HG03442 (cell line): ENCODE results near the gene KRTAP12-3.
"Not testable (repeated sequence)": the region's sequence is repeated elsewhere in the genome, so short reads cannot be mapped to it uniquely, and the experiment has no call there.

Experiments
- ATAC-seq: cut with Tn5 transposase; IDR thresholded peaks from one replicate; pipeline ENCODE4 v1.9.1; 2021; ENCODE audit warnings: mild to moderate bottlenecking, moderate library complexity; ENCODE audit not compliant: unreplicated experiment

KRTAP12-3 gene

DNA sequence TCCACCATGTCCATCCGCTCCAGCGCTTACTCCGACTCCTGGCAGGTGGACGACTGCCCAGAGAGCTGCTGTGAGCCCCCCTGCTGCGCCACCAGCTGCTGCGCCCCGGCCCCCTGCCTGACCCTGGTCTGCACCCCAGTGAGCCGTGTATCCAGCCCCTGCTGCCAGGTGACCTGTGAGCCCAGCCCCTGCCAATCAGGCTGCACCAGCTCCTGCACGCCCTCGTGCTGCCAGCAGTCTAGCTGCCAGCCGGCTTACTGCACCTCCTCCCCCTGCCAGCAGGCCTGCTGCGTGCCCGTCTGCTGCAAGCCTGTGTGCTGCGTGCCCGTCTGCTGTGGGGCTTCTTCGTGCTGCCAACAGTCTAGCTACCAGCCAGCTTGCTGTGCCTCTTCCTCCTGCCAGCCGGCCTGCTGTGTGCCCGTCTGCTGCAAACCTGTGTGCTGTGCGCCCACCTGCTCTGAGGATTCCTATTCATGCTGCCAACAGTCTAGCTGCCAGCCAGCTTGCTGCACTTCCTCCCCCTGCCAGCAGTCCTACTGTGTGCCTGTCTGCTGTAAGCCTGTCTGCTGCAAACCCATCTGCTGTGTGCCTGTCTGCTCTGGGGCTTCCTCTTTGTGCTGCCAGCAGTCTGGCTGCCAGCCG, 30.4 kb upstream of the KRTAP12-3 start:
- ATAC-seq: not testable (repeated sequence)

DNA sequence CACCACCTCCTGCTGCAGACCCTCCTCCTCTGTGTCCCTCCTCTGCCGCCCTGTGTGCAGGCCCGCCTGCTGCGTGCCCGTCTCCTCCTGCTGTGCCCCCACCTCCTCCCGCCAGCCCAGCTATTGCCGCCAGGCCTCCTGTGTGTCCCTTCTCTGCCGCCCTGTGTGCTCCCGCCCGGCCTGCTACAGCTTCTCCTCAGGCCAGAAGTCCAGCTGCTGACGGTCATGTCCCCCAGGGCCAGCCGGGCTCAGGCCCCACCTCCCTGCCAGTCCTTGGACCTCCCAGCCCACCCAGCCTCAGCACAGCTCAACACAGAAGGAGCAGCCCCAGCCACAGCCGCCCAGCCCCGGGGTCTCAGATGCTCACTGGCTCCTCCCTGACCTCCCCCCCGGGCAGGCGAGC, 29.9 kb upstream of the KRTAP12-3 start:
- ATAC-seq: not testable (repeated sequence)

- ATAC-seq: no peak
Measured at GRCh38 chr21:44628707-44629391, 28.9 kb upstream of the KRTAP12-3 start.

- ATAC-seq: no peak
Measured at GRCh38 chr21:44630440-44630839, 27.3 kb upstream of the KRTAP12-3 start.

GRCh38 chr21:44632067-44632466, 25.7 kb upstream of the KRTAP12-3 start:
- ATAC-seq: no peak

GRCh38 chr21:44636209-44637017, 21.3 kb upstream of the KRTAP12-3 start:
- ATAC-seq: no peak

DNA sequence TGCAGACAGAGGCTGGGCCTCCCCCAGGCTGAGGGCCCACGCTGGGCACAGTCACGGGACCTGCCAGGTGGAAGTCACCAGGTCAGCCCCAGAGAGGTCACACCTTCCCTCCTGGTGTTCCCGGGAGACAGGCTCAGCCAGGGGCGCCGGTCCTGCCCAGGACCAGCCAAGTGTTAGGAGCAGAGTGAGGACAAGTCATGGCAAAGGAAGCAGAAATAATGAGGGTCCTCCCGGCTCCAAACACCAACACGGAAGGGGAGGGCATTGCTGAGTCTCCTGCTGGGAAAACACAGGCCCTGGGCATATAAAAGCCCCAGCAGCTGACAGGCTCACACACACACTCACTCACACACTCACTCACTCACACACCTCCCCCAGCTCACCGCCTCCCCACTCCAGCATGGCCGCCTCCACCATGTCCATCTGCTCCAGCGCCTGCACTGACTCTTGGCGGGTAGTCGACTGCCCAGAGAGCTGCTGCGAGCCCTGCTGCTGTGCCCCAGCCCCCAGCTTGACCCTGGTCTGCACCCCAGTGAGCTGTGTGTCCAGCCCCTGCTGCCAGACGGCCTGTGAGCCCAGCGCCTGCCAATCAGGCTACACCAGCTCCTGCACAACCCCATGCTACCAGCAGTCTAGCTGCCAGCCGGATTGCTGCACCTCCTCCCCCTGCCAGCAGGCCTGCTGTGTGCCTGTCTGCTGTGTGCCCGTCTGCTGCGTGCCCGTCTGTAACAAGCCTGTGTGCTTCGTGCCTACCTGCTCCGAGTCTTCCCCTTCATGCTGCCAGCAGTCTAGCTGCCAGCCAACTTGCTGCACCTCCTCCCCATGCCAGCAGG, 20.5 kb upstream of the KRTAP12-3 start, which contains the start of gene KRTAP10-10:
KRTAP10-10 (plus strand) TSS at position 339 of the 833 bp plus-strand sequence; CDS start at position 401, 62 bp downstream.
- ATAC-seq: no peak

GRCh38 chr21:44637851-44638348, 19.8 kb upstream of the KRTAP12-3 start:
- not testable (repeated sequence) for ATAC-seq

GRCh38 chr21:44638506-44639330, 19.0 kb upstream of the KRTAP12-3 start:
- not testable (repeated sequence) for ATAC-seq

DNA sequence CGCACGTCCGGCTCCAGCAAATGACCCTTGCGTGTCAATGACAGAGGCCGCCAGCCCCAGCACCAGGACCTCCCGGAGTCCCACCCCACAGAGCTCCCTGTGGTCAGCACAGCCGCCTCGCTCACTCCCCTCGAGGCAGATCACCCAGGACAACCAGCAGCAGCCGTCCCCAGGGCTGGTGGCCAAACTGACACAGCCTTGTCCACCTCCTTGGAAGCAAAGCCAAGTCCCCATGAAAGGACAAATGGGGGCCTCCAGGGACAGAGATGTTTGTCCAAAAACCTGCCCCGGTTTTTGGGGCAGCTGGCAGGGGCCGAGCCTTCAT, 18.4 kb upstream of the KRTAP12-3 start:
- no peak for ATAC-seq

DNA sequence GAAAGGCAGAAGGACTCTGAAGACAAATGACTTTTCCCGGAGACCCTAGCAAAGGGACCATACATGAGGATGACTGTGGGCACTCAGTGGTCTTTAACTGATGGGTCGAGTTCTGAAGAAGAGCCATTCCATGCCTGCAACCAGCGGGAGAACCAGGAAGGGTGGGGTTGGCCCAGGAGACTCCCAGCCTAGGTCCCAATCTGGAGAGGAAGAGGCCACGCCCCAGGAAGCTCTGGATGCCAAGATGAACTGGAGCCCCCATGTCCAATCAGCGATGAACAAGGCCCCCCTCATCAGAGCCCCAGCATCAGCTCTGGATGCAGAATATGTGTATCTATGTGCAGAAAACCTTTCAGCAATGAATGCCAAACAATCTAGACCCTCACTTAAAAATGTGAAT, 17.0 kb upstream of the KRTAP12-3 start:
- ATAC-seq: no peak

GRCh38 chr21:44643741-44644310, 13.9 kb upstream of the KRTAP12-3 start:
- no peak for ATAC-seq

- no peak for ATAC-seq
Measured at GRCh38 chr21:44644878-44645277, 12.9 kb upstream of the KRTAP12-3 start.

- ATAC-seq: not testable (repeated sequence)
Measured at GRCh38 chr21:44646366-44647221, 11.1 kb upstream of the KRTAP12-3 start, which contains the start of gene KRTAP10-11. TSS of gene KRTAP10-11 (plus strand) at chr21:44646414. CDS start at chr21:44646459, 45 bp downstream.

GRCh38 chr21:44647222-44647552, 10.5 kb upstream of the KRTAP12-3 start:
- no peak for ATAC-seq

DNA sequence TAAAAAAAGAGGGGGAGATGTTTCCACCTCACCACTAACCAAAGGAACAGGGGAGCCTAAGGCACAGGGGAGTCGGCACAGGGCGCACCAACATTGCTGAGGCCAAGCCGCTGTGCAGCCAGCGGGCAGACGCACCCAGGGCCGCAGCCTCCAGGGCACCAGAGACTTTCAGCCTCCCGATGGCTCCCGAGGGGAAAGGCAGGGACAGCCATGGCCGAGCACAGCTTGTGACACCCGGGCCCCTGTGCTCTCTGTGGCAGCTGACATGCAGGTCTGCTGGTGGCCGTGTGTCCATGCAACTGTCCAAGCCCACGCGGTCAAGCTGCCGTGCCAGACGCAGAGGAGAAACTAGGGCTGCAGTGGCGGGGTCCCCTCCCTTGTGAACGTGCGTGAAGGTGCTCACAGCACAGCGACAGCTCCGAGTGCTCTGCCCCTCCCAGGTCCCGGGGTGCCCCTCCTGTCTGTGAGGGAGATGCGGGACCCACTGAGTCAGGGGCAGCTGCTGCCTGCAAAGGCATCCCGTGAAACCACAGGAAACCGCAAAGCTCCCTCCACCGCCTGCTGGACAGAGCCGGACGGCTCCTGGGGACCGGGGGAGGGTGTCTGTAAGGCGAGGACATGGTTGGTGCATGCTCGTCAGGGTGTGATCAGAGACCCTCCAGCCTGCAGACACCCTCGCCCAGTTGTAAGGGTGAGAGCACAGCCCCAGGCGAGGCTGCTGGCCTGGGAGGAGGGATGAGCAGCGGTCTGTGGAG, 9.0 kb upstream of the KRTAP12-3 start:
- ATAC-seq: no peak

DNA sequence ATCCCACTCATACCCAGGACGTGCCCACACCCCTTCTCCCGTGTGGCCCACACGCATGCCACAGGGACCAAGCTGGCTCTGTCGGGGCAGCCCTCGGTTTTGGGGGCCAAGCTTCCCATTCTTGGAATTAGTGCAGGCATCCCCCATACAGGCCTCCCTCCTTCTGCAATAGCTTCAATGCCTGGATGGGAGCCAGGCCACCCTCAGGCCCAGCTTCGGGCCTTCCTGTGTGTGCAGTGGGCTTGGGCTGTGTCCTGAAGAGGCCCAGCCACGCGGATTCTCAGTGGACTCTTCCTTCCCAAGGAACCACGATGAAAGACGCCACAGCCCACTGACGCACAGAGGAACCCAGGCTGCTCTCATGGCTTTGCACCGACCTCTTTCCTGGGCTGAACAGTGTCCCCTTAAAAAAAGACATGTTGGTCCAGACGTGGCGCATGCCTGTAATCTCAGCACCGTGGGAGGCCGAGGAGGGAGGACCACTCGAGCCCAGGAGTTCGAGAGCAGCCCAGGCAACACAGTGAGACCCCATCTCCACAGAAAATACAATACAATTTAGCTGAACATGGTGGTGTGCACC, 8.1 kb upstream of the KRTAP12-3 start:
- ATAC-seq: no peak
